ENCODE results near the gene CDKN1A.

- no peak for TF ChIP-seq CTCF (IDR thresholded peaks at IDR 0.05)
- TF ChIP-seq POLR2A (IDR thresholded peaks at IDR 0.05) = no peak
These were observed 43.0 kb downstream of the CDKN1A start for GRCh38 chr6:36721369-36722140.
